M059J (cell line): Measurements from ENCODE around the gene DYSF. TPM values are rescaled to one million over a fixed set of nuclear protein-coding genes. Genes with fewer than 3 reads are reported as not detected.
"Not testable (repeated sequence)": the region's sequence is repeated elsewhere in the genome, so short reads cannot be mapped to it uniquely, and the experiment has no call there.

ENCODE experiments used
- DNase-seq: peaks from one replicate; pipeline ENCODE4 v3.0.0-alpha.2; 2012; ENCODE audit warnings: low read depth
- total RNA-seq: library from RNA; depleted of rRNA; stranded (reverse); fragments of >200 nt; shearing (Covaris generic); gene quantifications from 2 replicates; pipeline ENCODE4 v1.2.3, GENCODE V29; 2014

DYSF gene
- total RNA-seq, 1 experiment from 2014 or later, result 0.81 TPM

- DNase-seq, result peak; percentile 86
Observed at GRCh38 chr2:71646028-71646427, 192.7 kb downstream of the DYSF start.

DNA sequence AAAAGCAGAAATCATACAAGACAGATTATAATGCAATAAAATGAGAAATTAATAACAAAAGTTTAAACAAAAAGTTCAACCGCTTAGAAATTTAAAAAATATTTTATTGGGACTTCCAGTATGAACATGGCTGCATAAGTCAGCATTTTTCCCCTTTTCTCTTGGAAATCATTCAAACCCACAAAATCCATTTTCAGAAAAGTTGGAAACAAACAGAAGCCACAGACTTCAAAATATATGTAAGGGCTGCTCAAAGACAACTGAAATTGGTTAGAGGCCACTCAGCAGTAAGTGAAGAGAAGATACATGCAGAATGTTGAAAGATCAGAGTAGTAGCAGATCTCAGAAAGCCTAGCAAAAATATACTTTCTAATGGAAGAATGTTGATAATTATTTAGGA is 194.0 kb downstream of the DYSF start:
- DNase-seq, result no peak

GRCh38 chr2:71655498-71655897 is 202.1 kb downstream of the DYSF start:
- DNase-seq, result no peak

GRCh38 chr2:71658256-71658655 is 204.9 kb downstream of the DYSF start:
- DNase-seq, result not testable (repeated sequence)

DNA sequence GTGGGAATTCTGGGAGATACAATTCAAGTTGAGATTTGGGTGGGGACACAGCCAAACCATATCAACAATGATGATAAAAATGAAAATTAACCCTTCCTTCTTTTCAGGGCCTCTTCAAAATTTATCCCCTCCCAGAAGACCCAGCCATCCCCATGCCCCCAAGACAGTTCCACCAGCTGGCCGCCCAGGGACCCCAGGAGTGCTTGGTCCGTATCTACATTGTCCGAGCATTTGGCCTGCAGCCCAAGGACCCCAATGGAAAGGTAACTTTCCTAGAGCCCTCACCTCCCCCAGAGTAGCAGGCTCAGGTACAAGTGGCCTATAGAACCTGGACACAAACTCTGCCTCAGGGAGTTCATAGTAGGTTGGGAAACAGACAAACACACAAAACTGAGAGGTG is 205.4 kb downstream of the DYSF start:
- no peak for DNase-seq

- DNase-seq, result no peak
Observed at GRCh38 chr2:71659868-71660518, 206.6 kb downstream of the DYSF start.

GRCh38 chr2:71661782-71662181 is 208.4 kb downstream of the DYSF start:
- no peak for DNase-seq

DNA sequence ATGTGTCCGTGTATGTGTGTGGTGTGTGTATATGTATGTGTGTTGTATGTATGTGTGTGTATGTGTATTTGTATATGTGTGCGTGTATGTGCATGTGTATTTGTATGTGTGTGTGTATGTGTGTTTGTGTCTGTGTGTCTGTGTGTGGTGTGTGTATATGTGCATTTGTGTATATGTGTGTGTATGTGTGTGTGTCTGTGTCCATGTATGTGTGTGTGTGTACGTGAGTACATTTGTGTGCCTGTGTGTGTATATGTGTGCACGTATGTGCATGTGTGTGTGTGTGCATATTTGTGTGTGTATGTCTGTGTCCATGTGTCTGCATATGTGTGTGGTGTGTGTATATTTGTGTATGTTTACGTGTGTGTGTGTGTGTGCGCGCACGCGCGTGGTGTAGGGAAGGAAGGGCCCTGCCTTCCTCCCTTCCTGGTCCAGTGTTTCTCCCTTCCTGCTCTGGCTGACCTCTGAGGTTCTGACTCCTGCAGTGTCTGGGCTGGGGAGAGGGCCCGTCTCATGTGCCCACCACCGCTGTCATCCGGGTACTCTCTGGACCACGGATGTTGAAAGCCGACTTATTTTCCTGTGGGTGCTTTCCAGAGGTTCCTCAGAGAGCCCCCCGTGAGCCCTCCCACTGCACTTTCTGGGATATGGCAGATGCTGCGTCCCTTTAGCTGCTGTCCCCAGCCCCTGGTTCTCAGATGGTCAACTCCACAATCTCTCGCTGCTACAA is 209.5 kb downstream of the DYSF start:
- no peak for DNase-seq

DNA sequence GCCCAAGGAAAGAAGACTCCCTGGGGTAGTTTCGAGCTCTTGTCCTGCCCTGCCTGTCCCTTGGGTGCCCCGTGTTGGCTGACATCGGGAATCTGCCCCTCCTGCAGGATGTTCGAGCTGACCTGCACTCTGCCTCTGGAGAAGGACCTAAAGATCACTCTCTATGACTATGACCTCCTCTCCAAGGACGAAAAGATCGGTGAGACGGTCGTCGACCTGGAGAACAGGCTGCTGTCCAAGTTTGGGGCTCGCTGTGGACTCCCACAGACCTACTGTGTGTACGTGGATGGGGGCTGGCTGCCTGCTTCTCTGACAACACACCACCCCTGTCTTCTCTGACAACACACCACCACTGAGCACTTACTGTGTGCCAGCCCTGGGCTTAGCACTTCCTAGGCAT is 210.8 kb downstream of the DYSF start:
- no peak for DNase-seq

DNA sequence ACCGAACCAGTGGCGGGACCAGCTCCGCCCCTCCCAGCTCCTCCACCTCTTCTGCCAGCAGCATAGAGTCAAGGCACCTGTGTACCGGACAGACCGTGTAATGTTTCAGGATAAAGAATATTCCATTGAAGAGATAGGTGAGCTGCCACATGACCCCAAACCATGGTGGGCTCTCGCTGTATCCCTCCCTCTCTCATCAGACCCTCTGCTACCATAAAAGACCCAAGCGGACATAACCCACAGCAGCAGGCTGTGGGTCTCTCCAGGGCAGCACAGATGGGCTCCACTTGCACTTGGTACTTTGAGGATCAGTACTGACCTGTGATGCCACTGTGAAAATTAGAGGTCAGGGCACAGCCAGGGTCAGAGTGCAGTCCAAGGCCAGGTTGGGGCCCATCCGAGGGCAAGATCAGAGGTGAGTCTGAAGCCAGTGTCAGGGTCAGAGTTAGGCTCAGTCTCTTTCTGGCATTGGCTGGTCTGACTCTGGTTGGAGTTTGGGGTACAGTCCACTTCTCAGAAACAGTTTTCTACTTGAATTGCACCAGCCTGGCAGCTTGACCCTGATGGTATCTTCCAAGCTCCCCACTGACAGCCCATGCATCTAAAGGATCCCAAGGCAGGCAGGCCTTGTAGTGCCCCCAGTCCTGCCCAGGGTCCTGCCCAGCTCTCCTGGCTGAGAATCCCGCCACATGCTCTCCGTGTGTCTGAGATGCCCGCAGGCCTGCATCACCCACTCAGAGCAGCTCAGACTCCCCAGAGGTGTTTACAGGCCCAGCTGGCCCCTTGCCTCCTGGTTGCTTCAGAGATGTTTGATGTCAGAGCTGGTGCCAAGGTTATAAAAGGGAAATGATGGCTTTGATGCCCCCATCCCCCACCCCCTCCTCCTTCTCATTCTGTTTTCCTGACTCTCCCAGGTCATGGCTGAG is 212.1 kb downstream of the DYSF start:
- no peak for DNase-seq

GRCh38 chr2:71666094-71666474 is 212.7 kb downstream of the DYSF start:
- DNase-seq, result no peak

GRCh38 chr2:71667256-71668182 is 214.2 kb downstream of the DYSF start:
- no peak for DNase-seq

DNA sequence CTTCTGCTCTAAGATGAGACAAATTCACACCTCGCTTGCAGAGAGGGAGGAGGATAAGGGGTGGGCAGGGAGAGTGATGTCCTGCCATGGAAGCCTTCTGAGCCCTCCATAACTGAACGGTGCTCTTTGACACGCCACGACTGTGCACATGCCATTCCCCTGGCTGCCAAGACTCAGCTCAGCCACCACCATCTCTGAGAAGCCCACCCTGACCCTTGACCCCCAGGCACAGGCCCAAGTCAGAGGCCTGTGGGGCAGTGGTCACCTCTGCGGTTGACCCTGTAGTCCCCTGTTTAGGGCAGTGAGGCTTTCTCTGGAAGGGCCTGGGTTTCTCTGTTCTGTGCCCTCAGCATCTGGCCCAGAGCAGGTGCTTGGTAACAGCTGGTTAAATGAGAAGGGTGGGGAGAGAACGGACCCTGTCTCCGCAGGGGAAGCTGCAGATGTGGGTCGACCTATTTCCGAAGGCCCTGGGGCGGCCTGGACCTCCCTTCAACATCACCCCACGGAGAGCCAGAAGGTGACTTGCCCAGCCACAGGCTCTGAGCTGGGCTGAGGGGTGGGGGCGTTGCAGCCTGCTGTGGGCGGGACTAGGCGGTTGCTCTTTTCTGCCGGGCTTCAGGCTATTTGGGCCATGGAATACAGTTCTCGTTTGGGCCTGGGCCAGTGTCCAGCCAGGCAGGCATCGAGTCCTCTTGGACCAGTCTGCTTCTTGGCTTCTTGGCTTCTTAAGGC is 215.1 kb downstream of the DYSF start:
- no peak for DNase-seq

GRCh38 chr2:71669058-71669456 is 215.7 kb downstream of the DYSF start:
- DNase-seq, result no peak

- no peak for DNase-seq
Observed at GRCh38 chr2:71669628-71670429, 216.5 kb downstream of the DYSF start.

DNA sequence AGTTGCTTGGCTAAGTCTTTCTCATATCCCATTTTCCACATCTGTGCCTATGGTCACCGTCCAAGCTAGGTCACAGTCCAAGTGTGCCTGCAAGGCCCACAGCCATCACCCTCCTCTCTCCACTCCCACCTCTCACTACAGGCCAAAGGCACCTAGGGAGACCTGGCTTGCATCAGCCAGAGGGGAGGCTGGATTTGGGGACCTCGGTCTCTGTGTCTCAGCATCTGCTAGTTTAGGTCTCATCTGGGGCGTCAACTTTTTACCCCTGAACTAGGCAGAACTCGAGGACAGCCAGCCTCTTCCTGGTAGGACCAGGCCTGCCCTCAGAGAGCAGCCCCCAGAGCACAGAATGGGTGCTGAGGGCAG is 217.1 kb downstream of the DYSF start:
- no peak for DNase-seq

DNA sequence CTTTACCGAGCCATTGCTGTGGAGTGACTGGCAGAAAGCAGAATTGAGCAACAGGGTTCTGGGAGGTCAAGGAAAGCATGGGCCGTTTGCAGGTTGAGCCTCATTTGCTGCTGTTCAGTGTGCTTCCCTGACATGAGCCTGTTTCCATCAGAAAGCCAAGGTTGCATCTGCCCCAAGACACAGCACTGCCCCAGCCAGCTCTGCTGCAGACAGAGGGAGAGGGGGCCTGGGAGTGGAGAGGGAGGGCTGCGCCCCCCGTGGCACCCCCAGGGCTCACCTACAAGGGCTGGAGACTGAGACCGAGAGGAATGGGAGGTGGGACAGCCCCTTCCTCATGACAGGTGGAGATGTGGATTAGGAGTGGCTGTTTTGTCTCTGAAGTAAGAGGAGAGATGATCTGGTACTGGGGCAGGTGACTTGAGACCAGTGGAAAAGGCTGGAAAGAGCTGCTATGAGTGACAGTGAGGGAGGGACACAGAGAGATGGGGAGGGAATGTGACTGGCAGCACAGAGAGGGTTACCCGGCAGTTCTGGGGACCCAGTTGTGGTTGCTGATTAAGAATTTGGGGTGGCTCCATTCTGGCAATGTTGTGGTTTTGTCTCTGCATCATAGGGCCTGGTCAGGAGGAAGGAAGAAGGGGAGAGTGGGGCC is 218.0 kb downstream of the DYSF start:
- no peak for DNase-seq

DNA sequence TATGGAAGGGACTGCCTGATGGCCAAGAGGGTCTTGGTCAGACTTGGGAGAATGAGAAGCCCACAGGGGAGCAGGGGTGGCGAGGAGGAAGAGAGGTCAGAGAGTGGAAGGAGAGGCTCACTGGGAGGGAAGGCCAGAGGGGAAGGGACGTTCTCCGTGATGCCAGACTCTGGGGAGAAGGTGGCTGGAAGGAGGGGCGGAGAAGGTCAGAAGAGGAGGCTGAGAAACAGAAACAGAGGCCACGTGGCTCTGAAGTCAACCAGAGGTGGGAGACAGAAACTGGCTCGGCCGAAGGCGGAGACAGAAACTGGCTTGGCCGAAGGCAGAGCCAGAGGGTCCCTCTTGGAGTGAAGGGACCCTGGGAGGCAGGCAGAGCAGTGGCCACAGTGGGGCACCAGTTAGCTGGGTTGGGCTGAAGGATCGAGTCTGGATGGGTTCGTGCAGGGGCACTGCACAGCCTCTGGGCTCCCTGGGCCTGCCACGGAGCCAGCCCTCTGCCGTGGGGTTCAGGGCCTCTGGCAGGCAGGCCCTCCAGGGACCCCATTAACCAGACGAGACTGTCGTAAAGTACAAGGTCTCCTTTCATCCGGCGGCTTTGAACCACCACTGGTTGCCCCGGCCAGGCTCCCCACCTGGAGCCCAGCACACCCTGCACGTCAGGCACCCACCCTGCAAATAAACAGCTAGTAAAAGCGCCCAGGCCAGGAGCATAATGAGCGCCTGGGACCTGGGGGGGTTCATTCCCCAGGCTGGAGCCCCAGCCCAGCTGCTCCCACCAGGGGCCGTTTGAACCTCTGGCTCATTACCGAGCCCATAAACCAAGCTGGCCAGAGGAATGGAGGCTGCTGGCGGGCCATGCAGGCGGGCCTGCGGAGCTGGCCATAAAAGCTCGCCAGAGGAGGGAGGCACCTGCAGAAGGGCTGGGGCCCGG is 218.8 kb downstream of the DYSF start:
- no peak for DNase-seq
